ENCODE data around the gene ZSCAN22. TPM values are rescaled to one million over a fixed set of nuclear protein-coding genes. Genes with fewer than 3 reads are reported as not detected.
A peak's percentile ranks its signal among the peaks of the same experiment; 100 is the strongest.

ZSCAN22 gene
- total RNA-seq, 2 donors from 2014 or later = 3.8 TPM

GRCh38 chr19:58349590-58349989, 22.8 kb downstream of the ZSCAN22 start:
- H3K9ac ChIP-seq (ENCODE audit: extremely low read depth, low read length, poor library complexity, severe bottlenecking) = no peak overlapping the region
- peaks cover 9% of the 10 kb centered on the region for H3K27me3 ChIP-seq (ENCODE audit: control insufficient read depth, insufficient read depth, low read length, poor library complexity, severe bottlenecking)
- no peak for TF ChIP-seq CTCF (conservative IDR thresholded peaks at IDR 0.05)
- H3K4me1 ChIP-seq (ENCODE audit: control insufficient read depth, insufficient read depth, low read length) = no peaks in the 10 kb centered on the region
- no peak for DNase-seq
- no peak overlapping the region for H3K4me3 ChIP-seq (ENCODE audit: low read length)
- no peaks in the 10 kb centered on the region for H3K36me3 ChIP-seq (ENCODE audit: control insufficient read depth, insufficient read depth, low read length)
- 87 to 92% methylated on average over 7 to 8 of the region's 8 CpGs for WGBS, 2 experiments (ENCODE audit: insufficient coverage in 1 of 2, insufficient read length in 1 of 2)
- H3K4me1 Mint-ChIP-seq = no peaks in the 10 kb centered on the region
- H3K36me3 Mint-ChIP-seq (ENCODE audit: low read depth) = no peaks in the 10 kb centered on the region
- H3K27me3 Mint-ChIP-seq (ENCODE audit: insufficient read depth) = peaks cover 64% of the 10 kb centered on the region
- H3K9me3 ChIP-seq (ENCODE audit: control insufficient read depth, low read length) = no peaks in the 10 kb centered on the region
- H3K9me3 Mint-ChIP-seq = no peaks in the 10 kb centered on the region
- H3K4me3 Mint-ChIP-seq = no peak overlapping the region
- H3K27ac Mint-ChIP-seq = no peak overlapping the region
- no peak overlapping the region for H3K27ac ChIP-seq (ENCODE audit: low read depth, low read length)

GRCh38 chr19:58350001-58350861, 23.4 kb downstream of the ZSCAN22 start:
- 95 to 96% methylated on average over 82 to 84 of the region's 84 CpGs for WGBS, 2 experiments (ENCODE audit: insufficient coverage in 1 of 2, insufficient read length in 1 of 2)
- no peak overlapping the region for H3K9ac ChIP-seq (ENCODE audit: extremely low read depth, low read length, poor library complexity, severe bottlenecking)
- H3K4me1 Mint-ChIP-seq = no peaks in the 10 kb centered on the region
- no peaks in the 10 kb centered on the region for H3K36me3 ChIP-seq (ENCODE audit: control insufficient read depth, insufficient read depth, low read length)
- H3K4me3 Mint-ChIP-seq = no peak overlapping the region
- peaks cover 9% of the 10 kb centered on the region for H3K27me3 ChIP-seq (ENCODE audit: control insufficient read depth, insufficient read depth, low read length, poor library complexity, severe bottlenecking)
- no peak overlapping the region for H3K27ac ChIP-seq (ENCODE audit: low read depth, low read length)
- peak; percentile 47 for DNase-seq
- no peak overlapping the region for H3K4me3 ChIP-seq (ENCODE audit: low read length)
- no peaks in the 10 kb centered on the region for H3K9me3 Mint-ChIP-seq
- no peaks in the 10 kb centered on the region for H3K9me3 ChIP-seq (ENCODE audit: control insufficient read depth, low read length)
- no peak overlapping the region for H3K27ac Mint-ChIP-seq
- no peak for TF ChIP-seq CTCF (conservative IDR thresholded peaks at IDR 0.05)
- H3K4me1 ChIP-seq (ENCODE audit: control insufficient read depth, insufficient read depth, low read length) = no peaks in the 10 kb centered on the region
- no peaks in the 10 kb centered on the region for H3K36me3 Mint-ChIP-seq (ENCODE audit: low read depth)
- peaks cover 62% of the 10 kb centered on the region for H3K27me3 Mint-ChIP-seq (ENCODE audit: insufficient read depth)

- no peaks in the 10 kb centered on the region for H3K9me3 ChIP-seq (ENCODE audit: control insufficient read depth, low read length)
- 95% methylated on average over 34 of the region's 34 CpGs for WGBS, 2 experiments (ENCODE audit: insufficient coverage in 1 of 2, insufficient read length in 1 of 2)
- no peak overlapping the region for H3K4me3 ChIP-seq (ENCODE audit: low read length)
- no peak for TF ChIP-seq CTCF (conservative IDR thresholded peaks at IDR 0.05)
- H3K27me3 ChIP-seq (ENCODE audit: control insufficient read depth, insufficient read depth, low read length, poor library complexity, severe bottlenecking) = peaks cover 9% of the 10 kb centered on the region
- H3K36me3 ChIP-seq (ENCODE audit: control insufficient read depth, insufficient read depth, low read length) = no peaks in the 10 kb centered on the region
- H3K9ac ChIP-seq (ENCODE audit: extremely low read depth, low read length, poor library complexity, severe bottlenecking) = no peak overlapping the region
- DNase-seq = no peak
- Mint-ChIP-seq H3K4me1 (no peaks in the 10 kb centered on the region), H3K27ac (no peak overlapping the region), H3K9me3 (no peaks in the 10 kb centered on the region), H3K36me3 (ENCODE audit: low read depth) (no peaks in the 10 kb centered on the region), H3K27me3 (ENCODE audit: insufficient read depth) (peaks cover 59% of the 10 kb centered on the region), H3K4me3 (no peak overlapping the region)
- no peaks in the 10 kb centered on the region for H3K4me1 ChIP-seq (ENCODE audit: control insufficient read depth, insufficient read depth, low read length)
- no peak overlapping the region for H3K27ac ChIP-seq (ENCODE audit: low read depth, low read length)
These were observed 24.2 kb downstream of the ZSCAN22 start for GRCh38 chr19:58350871-58351557.

Measured in endodermal cell (in vitro differentiated cells).